Activated CD8-positive, alpha-beta memory T cell treated with anti-CD3 and anti-CD28 coated beads for 4 hours (primary cell): ENCODE results near the gene HABP2.

Source experiments
- DNase-seq, 2 donors: peaks; one replicate each; pipeline ENCODE4 v3.0.0-alpha.2; 2020; ENCODE audit warnings: low read depth in 2 of 2

HABP2 gene

DNA sequence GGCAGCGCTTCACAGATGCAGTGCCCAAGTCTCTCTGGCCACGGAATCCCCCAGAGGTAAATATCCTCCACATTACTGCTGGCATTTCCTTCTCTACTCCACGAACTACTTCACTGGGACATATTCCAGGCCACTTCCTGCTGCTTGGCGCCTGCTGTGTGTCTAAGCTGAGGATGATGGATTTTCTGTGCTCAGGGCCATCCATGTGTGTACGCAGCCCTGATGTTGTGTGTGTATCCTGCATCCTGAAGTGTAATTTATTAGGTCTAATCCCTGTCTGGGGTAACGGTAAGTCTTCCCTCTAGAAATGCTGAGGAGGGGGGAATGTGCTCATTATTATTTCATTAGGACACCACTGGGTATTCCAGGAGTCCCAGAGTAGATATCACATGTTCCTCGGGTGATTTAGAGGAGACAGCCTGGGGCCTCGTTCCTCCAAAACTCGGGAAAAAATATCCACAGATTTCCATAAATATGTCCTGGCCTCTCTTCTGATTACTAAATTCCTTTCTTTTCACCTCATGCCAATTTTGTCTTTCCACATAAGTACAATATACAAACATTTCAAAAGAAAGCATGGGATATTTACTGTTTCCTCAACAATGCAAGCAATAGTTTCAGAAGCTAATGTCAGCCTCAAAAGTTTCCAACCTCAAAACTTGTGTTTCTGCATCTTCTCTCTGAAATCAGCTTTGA is 25.5 kb upstream of the HABP2 start:
- no peak for DNase-seq

DNA sequence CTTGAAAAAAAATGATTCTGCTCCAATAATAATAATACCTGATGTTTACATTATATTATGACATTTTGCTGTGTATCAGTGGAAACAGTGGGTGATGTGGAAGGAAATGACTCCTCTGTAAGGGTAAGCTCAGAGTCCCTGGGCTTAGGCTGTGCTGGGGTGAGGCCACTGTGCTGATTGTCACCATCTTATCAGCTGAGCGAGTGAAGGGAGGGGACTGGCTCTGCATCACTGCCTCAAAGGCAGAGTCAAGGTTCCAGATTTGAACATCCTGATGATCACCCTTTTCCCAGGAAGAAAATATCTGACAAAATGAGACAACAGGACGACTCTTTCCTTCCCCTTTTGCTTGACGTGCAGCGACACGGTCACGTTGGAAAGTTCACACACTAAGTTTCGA is 24.0 kb upstream of the HABP2 start:
- DNase-seq: no peak

DNA sequence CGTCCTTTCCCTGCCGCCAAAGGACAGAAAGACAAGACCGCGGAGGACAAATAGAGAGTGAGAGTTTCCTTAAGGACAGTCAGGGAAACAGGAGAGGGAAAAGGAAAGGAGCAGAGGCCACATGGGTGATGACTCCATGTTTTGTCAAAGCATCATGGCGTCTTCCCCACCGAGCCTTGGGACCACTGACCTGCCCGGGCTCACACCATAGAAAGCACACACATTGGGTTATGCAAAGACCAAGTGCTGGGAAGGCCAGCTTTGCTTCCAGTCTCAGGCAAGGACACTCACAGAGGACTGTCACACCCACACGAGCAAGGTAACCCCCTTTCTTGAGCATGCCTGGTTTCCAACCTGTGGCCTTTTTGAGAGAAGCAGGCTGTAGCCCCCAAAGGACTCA is 23.3 kb upstream of the HABP2 start:
- no peak for DNase-seq

DNA sequence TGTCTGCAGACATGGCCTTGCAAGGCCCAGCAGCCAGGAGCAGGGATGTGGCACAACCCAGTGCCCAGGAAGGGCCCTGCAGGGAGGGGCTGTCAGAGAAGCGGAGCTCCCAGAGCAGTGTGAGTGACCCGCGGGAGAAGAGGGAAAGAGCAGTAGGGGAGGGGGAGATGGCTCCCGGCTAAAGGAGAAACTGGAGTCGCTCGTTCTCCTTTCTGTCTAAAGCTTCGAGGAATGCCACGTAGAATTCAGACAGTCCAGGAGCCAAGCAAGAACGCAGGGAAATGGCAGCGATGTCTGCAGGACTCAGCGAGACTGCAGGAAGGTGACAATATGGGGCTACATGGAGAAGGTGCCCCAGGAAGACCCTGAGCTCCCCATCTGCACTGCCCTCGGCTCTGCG is 22.4 kb upstream of the HABP2 start:
- DNase-seq: no peak

DNA sequence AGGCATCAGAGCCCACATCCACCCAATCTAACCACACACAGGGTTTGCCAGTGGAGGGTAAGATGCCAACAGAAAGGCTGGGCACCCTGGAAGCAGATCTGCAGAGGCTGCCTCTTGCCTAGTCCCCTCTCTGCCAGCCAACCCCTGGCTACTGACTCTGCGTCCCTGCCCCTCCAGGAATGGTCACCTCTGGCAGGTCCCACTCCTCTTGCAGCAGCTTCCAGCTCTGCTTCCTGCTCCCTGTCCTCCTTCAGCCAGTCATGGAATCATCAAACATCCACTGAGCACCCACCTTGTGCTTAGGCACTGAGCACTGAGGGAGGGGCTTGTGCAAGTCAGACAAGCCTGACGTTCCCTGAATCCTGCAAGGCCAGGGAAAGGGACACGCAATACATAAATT is 20.1 kb upstream of the HABP2 start:
- no peak for DNase-seq

DNA sequence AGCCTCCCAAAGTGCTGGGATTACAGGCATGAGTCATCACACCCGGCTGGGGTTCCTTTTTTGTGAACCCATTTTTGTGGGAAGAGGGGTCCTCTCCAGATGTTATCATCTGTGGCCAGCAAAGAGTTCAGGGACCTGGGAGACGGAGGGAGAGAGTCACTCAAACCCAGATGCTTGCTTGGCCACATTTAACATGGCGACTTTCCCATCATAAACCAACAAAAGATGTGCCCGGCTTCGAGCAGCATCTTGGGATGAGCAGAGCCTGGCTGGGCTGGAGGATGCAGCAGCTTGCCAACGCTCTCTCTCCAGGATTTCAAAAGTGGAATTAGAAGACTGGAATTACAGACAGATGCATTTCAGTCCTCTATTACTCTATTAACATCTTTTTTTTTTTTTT is 19.1 kb upstream of the HABP2 start:
- DNase-seq: no peak

DNA sequence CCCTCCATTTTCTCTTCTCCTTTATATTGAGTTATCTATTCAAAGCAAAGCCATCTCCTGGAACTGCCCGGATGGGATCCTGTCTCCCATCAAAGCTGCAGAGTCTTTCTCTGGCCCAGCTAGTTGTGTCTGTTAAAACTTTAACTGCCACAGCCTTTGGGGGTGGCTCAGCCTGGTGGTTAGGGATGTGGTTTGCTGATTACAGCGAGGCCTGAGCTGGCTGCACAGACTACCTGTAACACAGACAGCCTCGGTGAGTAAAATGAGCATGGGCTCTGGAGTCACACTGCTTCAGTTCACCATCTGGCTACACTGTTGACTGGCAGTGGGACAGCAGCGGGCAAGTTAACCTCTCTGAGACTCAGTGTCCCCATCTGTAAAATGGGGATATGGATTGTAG is 18.4 kb upstream of the HABP2 start:
- DNase-seq: no peak

DNA sequence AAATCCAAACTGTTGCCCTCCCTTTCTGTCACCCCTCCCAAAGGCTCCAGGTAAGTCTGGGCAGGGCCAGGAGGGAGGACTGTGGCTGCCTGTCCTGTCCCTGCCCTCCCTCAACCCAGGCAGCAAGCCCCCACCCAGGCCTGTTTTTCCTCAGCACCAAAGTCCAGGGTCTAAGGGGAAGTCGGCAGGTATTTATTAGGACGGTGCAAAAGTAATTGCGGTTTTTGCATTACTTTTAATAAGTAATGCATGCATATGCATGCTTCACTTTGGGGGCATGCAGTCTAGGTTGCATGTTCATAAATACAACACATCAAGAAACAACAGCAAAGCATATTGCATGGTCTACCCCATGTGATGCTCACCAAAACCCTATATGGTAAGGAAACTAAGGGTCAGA is 15.2 kb upstream of the HABP2 start:
- no peak for DNase-seq

DNA sequence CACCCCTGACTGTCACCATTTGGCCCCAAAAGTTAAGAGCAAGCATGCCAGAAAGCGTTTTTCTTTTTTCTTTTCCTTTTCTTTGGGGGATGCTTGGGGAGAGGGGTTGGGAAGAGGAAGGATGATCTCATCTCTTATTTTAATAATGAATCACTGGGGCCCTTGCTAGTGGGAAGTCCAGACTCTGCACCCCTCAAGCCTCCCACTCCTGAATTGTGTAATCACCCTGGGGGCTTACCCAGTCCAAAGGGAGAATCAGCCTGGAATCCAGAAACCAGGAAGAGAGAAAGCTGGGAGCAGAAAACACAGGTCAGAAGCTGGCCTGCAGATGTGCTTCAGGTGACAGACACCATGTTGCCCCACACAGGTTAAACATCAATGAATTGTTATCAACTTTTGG is 14.7 kb upstream of the HABP2 start:
- no peak for DNase-seq

DNA sequence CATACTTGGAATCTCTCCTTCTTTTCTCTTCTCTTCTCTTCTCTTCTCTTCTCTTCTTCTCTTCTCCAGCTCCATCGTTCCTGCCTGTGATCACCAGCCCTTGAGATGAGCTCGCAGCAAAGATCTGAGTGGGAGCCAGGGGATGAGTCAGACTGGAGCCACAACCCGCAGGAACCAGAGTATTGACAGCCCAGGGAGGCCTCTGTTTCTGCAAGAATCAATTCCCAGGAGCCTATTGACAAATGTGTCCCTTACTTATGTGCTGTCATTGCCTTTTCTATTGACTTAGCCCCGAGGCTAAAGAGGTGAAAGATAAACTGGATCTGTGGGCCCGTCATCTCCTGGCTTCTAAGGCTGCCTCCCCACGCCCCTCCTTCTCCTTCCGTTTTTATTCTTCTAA is 13.1 kb upstream of the HABP2 start:
- no peak for DNase-seq

DNA sequence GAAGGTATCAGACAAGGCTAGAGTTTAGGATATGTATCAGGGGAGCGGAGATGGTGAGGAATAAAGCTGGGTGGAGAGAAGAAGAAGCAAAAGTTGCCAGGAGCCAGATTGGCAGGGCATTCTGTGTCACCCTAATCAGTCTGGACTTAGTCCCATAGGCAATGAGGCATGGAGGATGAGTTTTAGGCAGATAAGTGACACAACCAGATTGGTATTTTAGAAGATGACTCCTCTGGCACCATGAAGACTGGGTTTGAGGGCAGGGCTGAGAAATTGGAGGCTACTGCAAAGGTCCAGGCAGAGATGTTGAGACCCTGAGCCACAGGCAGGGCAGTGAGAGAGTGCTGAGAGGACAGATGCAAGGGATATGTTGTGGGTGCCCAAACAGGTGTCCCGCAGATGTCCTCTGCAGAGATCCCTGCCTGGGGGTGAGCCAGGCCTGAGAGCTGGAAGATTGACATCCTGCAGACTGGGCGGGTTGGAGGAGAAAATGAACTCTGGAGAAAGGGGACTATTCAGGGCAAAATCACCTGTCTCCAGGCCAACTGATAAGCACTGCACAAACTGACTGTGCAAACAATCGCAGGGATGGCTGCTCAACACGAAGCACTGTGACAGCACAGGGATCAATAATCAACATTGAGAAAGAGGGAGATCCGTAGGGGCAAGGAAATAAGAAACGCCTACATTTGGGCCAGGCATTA is 11.9 kb upstream of the HABP2 start:
- DNase-seq: no peak

DNA sequence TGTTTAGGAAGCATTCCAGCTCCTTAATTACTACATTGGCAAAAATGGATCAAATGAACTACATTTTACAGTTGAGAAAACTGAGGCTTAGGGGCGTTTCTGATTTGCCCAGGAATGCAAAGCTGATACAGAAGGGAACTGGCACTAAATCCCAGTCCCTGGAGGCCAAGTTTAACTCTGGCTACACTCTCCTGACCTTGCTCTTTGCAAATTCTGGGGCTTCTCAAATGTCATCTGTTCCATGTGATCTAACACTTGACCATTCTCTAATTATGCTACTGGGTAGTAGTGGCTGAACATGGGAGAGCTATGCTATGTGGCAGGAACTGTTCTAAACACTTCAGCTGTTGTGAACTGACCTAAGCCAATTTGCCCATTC is 11.3 kb upstream of the HABP2 start:
- no peak for DNase-seq

DNA sequence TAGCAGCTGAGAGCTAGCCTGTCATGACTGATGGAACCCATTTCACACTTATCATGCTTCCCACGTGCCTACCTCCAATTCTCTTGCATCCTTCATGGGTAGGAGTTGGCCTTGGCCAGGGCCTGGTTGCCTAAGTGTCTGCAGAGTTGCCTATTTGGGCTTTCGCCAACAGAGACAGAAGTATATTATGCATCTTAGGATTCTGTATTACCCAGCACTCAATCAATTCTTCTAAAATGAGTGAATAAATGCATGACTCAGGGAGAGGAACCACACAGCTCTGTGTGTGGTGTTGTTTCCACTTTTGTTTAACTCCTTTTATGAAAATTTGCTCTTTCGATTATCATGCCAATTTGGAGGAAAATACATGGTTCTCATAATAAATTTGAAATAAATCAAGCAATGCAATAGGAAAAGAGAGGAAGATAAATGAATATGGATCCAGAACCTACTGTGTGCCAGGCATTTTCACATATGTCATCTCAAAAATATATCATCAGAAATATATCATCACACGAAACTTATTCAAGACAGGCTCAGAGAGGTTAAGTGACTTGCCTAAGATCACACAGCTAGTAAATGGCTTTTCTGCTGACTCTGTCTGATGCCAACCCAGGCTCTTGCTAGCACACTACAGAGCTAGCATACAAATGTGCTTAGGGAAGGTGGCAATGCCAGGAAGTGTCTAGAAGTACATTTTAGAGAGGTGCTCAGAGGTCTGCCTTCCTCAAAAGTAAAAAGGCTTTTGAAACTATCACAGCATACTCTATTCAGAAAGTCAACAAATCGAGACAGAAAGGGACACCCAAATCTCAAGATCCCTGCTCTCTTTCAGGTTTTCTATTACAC is 9.5 kb upstream of the HABP2 start:
- DNase-seq: no peak

DNA sequence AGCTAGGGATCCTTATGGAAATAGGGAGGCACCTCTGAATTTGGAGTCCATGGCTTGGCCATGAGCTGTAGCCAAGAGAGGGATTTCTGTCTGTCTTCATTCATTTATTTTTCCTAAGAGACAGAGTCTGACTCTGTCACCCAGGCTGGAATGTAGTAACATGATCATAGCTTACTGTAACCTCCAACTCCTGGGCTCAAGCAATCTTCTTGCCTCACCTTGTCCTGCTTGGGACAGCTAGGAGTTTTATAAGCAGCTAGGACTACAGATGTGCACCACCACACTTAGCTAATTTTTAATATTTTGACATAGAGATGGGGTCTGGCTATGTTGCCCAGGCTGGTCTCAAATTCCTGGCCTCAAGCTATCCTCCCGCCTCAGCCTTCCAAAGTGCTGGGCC is 8.5 kb upstream of the HABP2 start:
- no peak for DNase-seq

DNA sequence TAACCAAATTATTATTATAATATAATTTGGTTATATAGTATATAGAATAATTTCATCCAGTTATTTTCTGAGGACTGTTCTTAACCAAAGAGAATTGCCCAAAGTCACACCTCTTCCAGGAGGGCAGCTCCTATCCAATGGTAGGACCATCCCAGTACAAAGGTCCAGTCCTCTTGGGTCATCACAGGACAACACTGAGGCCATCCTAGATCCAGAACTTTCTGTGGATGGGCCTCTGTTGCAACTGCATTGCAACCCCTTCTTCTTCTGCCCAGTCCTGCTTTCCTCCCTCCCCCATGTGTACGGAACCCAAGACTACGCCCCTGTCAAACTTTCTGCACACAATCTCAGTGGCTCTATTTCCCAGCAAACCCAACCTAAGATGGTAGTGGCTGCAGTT is 5.4 kb upstream of the HABP2 start:
- DNase-seq: no peak

DNA sequence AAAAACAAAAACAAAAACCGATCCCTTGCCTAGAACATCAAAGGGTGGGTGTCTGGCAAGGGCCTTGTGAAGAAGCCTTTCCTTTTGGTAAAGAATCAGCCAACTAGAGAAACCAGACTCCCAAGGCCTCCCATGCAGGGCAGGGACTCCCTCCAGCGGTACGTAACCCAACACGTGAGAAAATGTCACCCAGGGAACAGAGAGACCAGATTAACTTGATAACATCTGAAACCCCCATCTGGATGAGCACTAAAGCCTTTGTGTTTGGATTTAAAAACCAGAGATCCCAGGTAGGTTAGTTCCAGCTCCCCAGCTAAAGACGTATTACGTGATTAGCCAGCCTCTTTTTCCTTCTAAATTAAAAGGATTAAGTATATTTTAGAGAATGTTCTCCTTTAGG is 3.0 kb upstream of the HABP2 start:
- no peak for DNase-seq

DNA sequence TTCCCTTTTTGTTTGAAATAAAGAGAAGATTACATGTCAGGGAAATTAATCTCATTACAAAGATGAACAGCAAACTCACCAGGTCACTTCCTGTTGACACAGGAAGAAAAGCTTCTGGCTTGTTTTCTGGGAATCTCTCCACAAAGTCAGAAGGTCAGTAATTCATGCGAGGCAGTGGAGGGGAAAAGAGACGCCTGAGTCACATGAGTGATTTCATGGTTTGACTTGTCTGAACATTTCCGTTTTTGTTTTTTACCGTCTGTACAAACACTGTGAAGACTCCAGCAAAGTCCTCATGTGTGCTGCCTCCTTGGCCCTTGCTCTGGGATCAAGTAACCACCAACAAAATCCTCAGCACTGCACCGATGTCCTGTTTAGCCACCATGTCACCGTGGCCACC is 2.5 kb upstream of the HABP2 start:
- DNase-seq: no peak

DNA sequence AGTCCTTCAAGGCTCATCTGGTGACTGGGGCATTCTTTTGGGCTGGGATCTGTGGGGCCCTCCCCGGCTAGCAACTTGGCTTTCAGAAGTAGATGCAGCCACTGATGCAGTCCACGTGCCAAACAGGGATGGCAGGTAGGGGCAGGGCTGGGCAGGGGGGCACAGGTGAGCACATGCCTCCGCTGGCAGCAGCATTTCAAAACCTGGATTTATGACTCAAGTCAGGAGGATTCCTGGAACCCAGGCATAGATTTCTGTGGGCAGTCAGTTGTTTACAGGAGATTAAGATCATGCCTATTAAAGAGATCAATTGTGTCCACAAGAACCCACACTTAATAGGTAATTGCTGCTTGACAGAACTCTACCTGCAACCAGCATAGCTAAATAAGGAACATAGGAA is 839 bp upstream of the HABP2 start:
- no peak for DNase-seq

DNA sequence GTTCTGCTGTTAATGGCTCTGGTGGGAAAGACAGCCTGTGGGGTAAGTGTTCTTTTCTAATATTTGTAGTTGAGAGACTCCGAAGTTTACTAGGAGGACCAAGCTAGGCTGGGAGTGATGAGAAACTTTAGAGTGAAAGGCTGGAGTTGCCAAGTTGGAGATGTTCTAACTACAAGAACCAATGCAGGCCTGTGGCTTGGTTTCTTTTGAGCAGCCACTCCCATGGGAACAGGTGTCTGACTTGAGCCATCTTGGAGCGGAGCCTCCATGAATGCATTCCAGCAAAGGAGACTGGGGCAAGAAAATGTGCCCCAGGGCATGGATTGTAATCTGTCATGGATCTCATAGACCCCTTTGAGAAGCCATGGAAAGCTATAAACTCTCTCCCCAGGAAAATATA is 296 bp downstream of the HABP2 start:
- no peak for DNase-seq

DNA sequence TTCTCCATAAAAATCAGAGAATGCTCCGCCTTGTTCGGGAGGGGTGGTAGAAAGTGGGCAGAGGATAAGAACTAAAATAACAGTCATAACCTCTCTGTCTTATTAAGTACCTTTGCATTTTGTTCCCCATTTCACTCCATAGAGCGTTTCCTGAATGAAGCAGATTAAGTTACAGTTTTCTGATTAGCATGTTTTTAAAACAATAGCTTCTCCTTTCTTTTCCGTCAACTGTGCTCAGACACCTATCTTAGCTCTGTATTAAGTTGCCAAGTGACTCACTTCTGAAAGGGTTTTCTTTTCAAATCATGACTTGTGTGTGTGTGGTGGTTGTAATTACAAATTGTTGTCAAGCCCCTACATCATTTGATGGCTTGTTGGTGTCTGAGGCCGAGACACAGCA is 1.4 kb downstream of the HABP2 start:
- no peak for DNase-seq

DNA sequence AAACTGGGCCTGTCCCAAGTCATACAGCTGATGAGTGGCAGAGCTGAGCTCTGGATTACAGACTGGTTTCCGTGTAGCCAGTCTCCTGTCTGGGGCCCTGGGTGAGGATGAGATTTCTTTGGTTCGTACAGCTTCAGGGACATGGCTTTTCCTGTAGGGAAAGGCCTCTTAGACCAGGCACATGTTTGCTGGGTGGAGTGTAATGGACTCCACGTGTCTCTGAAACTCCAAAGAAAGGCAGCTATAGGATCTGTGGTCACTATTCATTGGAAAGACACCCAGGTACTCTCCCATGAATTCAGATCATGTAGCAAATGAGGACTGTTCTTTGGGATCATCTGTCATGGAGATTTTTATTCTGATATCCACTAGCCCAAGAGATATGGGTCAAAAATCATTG is 2.4 kb downstream of the HABP2 start:
- no peak for DNase-seq

DNA sequence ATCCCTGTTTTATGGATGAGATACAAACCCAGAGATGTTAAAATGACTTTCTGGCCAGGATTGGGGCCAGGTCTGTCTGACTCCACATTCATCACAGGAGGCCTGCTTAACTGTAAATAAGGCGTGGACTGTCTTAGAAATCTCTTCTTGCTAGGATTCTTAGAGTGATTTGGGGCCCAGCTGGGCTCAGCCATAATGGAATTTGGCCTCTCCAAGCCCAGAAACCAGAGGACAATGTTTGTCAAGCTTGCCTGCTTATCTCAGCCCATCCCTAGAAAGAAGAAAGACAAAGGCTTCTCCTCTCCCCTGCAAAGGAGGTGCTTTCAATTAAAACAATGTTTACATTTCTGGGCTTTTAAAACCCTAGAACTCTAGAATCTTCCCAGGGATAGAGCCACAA is 2.9 kb downstream of the HABP2 start:
- DNase-seq: no peak

DNA sequence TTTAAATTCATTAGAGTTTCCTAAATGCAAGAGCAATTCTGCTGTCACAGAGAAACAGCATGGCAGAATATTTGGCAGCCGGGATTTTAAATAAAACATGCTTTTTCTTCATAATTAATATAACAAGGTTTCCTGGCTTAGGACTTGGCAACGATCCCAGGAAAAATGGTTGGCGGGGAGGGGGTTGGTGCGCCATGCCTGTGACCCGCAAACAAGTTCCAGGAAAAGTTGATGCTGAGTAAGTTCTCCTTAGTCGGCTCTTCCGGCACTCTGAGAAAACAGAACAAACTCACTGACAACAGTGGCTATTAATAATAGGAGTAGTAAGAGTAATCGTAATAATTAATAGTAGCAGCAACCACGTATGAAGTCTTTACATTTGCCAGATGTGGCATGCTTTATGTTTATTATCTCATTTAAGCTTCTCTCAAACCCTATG is 4.6 kb downstream of the HABP2 start:
- DNase-seq: no peak
